GM12892 (cell line): ENCODE results near the gene LINC01488.

Experiments used
- DNase-seq: peaks from one replicate; pipeline ENCODE4 v3.0.0; 2011; ENCODE audit not compliant: insufficient read length
- FAIRE-seq: peaks from 2 replicates; lab custom pipeline; 2011; peaks lifted over from hg19 to GRCh38; lab: Jason Lieb, UNC
- POLR2A ChIP-seq: IDR thresholded peaks from 2 replicates; pipeline ENCODE4 v1.6.1; 2011; ENCODE audit warnings: low read depth, low read length, control low read depth
- POLR2AphosphoS5 ChIP-seq: IDR thresholded peaks from 2 replicates; pipeline ENCODE4 v1.6.1; 2011; ENCODE audit warnings: low read depth, low read length, control low read depth
- TAF1 ChIP-seq: IDR thresholded peaks from 2 replicates; pipeline ENCODE4 v1.6.1; 2011; ENCODE audit warnings: low read depth, mild to moderate bottlenecking, control low read depth, low read length, borderline replicate concordance

The LINC01488 gene

DNA sequence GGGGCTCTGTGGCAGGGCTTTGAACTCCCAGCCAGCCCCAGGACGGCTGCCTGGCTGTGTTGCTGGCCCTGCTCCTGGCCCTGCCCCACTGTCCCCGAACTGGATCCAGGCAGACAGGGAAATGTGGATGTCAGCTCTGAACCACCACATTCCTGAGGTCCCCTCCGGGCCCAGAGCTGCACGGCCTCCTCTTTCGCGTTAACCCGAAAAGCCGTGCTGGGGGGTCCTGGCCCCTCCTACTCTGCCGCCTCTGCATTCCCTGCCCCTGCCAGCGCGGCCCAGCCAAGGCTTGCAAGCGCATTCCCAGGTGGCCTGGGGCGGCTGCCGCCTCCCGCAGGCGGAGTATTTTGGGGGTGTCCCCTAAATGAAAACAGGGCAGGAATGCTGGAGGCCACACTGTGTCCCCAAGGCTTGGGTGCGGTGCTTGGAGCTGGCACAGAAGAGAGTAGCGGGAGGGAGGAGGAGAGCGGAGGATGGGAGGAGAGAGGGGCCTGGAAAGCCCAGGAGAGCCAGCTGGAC is 5.4 kb downstream of the LINC01488 start:
- TF ChIP-seq TAF1: no peak
- TF ChIP-seq POLR2A: no peak
- TF ChIP-seq POLR2AphosphoS5: no peak
- DNase-seq (no peak), FAIRE-seq (no peak)

DNA sequence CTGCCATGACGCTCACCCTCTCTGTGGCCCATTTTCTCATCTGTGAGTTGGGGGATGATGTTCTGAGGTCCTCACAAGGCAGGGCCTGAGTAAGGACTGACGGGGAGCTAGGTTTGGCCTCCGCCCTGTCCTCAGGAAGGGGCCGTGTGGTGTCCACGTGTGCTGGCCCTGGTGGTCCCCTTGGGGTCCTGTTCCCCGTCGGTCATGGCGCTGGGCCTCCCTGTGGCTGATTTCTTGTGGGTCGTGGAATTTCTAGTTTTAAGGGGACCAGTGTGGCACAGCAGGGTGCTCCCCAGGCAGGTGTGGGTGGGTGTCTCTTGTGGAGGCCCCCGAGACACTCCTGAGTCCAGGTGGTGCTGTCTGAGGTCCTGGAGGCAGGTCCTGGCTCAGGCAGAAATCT is 5.9 kb downstream of the LINC01488 start:
- DNase-seq (no peak), FAIRE-seq (no peak)
- no peak for TF ChIP-seq POLR2A
- no peak for TF ChIP-seq TAF1
- no peak for TF ChIP-seq POLR2AphosphoS5

DNA sequence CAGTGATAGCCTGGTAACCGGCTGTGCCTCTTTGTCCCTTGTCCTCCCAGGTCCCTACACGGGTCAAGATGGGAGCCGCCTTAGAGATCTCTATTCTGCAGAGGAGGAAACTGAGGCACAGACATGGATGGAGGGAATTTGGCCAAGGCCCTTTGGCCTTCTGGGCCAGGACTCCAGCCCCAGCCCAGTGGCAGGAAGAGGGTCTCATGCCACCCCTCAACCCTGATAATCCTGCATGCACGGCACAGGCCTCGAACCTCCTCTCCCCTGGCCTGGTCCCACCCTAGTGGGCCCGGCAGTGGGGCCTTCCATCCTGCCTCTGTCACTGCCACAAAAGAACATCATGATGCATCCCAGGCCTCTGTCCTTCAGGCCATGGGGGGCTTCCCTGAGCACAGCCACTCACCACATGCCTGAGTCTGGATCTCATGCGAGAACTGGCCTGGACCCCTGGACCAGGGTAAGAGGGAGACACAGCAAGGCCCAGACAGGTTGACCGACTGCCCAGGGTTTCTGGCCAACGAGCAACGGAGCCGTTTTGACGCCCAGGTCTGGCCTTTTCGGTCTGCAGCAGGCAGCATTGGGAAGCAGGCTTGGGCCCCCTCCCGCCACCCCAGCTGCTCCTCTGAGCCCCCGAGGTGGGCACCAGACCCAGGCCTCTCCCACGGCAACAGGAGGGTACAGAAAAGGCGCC is 6.5 kb downstream of the LINC01488 start:
- FAIRE-seq (no peak), DNase-seq (no peak)

DNA sequence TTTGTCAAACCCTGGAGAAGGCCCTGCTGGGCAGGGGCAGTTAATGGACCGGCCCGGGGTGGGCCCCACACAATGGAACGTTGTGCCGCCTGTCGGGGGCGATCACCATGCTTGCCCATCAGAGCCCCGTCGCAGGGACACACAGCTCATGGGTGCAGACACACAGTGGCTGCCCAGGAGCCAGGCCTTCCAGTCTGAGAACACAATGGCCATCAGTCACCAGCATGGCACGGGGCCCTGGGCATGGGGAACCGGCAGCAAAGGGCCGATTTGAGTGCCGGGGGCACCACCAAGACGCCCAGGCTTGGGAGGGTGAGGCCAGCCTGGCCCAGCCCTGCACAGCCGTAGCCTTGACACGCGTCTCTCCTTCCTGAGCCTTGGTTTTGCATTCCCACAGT is 7.1 kb downstream of the LINC01488 start:
- no peak for DNase-seq

More for the DNA sequence above, 6.5 kb downstream of the LINC01488 start:
- TF ChIP-seq POLR2AphosphoS5 (no peak), POLR2A (no peak), TAF1 (no peak)

DNA sequence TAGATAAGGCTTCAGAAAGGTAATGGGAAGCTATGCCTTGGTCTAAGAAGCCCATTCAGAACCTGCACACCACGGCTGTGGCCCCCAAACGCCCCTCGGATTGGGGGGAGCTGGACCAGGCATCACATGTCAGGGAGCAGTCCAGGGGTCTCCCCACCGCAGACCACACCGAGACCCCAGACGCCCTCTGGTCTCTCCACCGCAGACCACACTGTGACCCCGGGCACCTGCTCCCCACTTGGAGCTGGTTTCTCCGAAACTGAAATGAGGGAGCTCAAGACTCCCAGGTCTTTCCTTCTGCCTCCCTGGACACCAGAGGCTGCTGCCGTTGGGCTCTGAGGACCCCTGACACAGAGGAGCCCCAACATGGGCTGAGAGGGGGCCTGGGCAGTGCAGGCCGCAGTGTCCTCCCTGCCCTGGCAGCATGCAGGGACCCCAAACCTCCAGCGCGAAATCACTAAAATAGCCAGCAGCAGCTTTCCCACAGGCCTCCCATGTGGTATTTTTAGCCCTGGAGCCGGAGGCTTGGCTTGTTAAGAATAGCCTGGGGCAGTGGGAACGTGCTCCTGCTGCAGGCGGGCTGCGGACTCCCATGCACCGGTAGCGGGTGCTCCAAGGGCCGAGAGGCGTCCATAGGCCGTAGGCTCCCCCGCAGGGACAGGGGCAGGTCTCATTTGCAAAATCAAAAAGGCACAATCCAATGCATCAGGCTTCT is 7.7 kb downstream of the LINC01488 start:
- no peak for FAIRE-seq
- TF ChIP-seq TAF1: no peak
- TF ChIP-seq POLR2AphosphoS5: no peak
- TF ChIP-seq POLR2A: no peak
- no peak for DNase-seq

More for the DNA sequence above, 7.1 kb downstream of the LINC01488 start:
- no peak for FAIRE-seq
- TF ChIP-seq POLR2AphosphoS5 (no peak), POLR2A (no peak), TAF1 (no peak)

DNA sequence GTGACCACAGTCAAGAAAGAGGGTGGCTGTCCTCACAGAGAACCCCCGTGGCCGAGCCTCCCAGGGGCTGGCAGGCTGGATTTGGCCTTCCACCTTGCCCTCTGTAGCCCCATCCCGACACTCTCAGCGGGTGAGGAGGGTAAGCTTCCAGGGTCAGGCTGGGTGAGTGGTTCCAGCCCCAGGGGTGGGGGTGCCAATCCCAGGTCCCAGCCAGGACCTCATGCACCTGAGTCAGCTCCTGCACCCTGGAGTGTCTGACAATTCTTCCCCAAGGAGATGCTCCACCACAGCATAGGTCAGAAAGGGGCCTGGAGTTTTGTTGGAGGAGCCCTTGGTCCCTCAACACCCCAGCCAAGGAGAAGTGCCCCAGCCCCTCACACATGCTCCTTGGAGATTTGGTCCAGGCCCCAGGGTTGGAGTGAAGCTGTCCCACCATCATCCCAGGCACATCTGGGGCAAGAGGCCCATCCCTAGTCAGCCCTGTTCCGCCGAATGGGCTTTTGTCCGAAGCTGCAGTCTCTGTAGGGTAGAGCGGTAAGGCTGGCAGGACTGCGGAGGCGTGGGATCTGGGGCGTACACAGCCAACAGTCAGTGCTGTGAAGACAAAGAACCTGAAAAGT is 8.4 kb downstream of the LINC01488 start:
- DNase-seq (no peak), FAIRE-seq (no peak)
- TF ChIP-seq POLR2A (no peak), TAF1 (no peak), POLR2AphosphoS5 (no peak)

DNA sequence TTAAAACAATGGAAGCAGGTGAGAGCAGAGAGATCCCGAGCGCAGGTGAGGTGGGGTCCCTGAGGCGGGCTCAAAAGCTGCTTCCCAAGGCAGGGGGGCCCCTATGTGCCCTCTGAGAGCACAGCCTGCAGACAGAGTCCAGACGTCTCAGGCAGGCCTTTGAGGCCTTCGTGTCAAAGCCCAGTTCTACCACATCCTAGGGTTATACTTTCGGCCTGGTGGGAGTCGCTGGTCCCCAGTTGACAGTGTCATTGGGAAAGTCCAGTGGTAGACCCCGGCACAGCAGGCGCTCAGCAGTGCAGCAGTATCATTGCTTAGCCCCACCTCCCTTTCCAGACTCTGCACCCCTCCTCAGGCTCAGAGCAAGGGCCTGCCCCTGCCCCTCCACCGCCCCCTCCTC is 9.1 kb downstream of the LINC01488 start:
- DNase-seq (no peak), FAIRE-seq (no peak)
- no peak for TF ChIP-seq POLR2A
- no peak for TF ChIP-seq TAF1
- no peak for TF ChIP-seq POLR2AphosphoS5

DNA sequence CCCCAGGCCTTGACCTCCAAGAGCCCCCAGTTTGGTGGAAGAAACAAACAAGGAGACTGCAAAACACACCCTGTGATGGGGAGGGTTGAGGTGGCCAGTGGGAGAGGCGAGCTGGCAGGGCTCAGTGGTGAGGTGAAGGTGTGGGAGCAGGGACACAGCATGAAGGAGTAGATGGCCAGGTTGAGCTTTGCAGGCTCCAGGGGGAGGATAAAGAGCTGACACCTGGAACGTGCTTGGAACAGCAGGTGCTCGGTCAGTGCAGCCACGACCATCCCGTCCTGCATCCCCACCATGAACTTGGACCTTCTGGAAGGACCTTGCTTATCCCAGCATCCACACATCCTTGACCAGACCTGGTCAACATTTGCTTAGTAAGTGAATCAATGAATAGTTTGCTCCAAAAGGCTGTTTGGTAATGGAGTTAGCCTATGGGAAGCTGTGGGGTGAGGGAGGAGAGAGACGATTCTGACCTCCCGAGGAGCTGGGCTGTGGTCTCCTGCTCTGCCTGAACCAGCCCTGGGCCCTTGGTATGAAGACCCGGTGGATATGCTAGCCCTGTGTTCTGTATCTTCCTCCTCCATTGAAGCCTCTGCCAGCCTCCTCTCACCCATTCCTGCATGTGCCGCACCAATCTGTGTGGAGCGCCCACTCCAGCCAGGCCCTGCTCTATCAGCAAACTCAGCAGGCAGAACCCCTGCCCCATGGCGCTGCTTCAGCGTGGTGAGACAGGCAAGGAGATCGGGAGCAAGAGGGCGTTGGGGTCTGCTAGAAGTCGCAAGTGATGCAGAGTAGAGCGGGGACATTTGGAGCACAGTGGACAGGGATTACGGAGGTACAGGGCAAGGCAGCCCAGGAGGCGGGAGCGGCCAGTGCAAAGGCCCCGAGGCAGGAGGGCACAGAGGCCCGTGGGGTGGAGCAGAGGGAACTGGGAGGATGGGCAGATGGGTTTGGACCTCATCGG is 9.9 kb downstream of the LINC01488 start:
- DNase-seq (no peak), FAIRE-seq (no peak)
- no peak for TF ChIP-seq POLR2A
- TF ChIP-seq POLR2AphosphoS5: no peak
- TF ChIP-seq TAF1: no peak

DNA sequence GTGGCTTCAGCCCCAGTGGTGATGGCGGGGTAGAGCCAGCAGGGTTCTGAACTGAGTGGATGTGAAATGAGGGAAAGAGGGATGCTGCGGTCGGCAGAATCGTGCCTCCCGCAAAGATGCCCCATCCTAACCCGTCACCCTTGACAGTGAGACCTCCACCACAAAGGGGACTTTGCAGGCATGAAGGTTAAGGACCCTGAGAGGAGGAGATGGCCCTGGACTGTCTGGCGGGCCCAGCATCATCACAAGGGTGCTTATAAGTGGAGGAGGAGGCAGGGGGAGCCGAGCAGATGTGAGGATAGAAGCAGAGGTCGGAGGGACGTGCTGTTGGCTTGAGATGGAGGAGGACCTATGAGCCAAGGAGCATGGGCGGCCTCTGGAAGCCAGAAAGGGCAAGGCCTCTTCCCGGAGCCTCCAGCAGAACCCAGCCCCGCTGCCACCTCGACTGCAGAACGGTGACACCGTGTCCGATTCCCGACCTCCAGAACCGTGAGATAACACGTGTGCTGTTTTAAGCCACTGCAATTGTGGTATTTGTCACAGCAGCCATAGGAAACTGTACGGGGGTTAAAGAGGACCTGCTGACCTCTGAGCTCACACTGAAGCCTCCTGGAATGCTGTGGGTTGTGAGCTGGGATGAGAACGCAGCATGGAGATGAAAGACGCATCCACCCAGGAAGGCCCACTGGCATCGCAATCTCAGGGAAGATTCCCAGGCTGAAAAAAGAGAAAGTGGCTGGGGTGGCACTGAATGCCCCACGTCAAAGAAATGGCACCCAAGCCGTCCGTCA is 10.9 kb downstream of the LINC01488 start:
- DNase-seq: no peak
- TF ChIP-seq POLR2AphosphoS5 (no peak), TAF1 (no peak), POLR2A (no peak)
- no peak for FAIRE-seq
